Measurements from ENCODE around the gene E2F1.
A peak's percentile ranks its signal among the peaks of the same experiment; 100 is the strongest.

The E2F1 gene

DNA sequence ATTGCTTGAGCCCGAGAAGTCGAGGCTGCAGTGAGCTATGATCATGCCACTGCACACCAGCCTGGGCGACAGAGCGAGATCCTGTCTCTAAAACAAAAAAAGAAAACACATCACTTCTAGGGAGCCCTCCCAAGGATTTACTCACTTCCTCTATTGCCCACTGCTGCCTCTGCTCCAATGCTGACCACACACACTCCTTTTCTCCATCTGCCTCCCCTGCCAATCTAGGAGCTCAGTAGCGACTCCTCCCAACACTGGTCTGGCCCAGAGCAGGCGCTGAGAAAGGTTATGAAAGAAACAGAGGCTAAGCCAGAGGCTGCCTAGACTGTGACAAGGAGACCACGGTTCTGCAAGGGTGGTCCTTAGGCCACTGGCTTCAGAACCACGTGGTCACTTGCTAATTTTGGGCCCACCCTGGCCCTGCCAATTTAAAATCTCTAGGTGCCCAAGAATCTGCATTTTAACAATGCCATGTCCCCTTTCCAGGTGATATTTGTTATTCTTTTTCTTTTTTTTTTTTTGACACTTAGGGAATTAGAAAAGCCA, 1.3 kb upstream of the E2F1 start:
- DNase-seq, result no peak

DNA sequence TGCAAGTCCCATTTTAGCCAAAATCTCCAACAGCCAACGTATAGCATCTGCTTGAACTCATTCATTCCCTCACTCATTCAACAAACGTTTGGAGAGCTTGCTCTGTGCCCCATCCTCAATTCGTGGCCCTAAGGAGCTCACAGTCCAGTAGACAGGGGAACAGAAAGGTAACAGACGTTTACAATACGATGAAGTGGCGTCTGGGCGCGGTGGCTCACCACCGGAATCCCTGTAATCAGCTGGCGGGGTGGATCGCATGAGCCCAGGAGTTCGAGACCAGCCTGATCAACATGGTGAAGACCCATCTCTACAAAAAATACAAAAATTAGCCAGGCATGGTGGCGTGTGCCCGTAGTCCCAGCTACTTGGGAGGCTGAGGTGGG, 790 bp upstream of the E2F1 start:
- DNase-seq, result no peak

DNA sequence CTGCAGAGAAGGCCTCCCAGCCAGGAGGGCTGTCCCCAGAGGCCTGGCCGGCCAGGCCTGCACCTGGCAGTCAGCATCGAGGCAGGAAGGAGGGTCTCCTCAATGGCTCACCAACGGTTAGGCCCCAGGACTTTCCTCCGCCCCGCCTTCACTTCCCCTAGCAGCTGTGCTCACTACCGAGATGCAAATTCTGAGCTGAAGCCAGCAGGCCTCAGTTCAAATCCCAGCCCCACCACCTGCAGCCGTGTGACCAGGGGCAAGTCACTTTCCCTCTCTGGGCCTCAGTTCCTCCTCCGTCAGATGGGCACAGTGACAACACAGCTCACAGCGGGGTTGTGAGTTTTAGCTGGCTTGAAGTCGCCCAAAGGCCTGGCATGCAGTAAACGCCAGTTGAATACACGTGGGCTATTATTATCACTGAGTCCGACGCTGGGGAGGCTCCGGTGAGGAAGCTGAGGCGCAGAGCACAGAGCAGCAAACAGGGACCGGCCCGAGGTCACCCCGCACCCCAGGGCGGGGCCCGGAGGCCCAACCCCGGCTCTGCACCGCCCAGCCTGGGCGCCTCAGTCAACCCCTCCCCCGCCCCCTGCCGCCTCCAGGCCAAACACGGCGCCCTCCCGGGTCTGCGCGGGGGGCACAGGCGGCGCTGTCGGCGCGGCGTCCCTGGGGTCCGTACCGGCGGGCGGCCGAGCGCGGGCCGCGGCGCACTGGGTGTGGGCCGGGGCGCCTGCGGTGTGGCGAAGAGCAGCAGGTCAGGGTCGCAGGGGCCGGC, 671 bp downstream of the E2F1 start:
- no peak for DNase-seq

DNA sequence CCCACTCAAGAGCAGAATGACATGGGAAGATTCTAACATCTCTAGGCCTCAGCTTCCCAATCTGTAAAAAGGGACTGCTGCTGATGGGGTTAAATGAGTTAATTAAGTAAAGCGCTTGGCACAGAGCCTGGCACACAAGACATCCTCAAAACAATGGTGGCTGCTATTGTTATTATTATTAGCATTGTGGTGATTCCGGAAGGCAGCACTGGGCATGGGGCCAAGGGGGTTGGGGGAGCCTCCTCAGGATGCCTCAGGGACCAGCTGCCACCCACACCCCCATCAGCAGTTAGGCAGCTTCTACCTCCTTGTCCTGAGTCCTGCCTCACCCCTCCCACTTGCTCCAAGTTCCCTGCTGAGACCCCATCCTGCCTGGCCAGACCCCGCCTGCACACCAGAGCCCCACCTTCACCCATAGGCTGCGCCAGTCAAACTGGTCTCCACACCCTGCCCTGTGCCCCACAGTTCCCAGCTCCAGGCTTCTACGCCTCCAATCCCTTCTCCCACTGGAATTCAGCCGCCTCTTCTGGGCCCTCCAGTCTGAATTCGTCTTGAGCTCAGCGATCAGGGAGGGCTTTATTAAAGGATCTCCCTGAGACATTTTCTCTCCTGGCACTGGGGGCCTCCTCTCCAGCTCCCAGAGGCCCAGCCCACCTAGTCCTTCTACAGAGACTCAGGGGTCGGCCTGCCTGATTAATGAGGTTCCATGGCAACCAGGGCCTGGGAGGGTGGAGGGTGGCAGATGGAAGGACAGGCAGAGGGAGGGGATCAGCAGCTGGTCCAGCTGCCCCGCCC, 1.5 kb downstream of the E2F1 start:
- peak; percentile 79 for DNase-seq

DNA sequence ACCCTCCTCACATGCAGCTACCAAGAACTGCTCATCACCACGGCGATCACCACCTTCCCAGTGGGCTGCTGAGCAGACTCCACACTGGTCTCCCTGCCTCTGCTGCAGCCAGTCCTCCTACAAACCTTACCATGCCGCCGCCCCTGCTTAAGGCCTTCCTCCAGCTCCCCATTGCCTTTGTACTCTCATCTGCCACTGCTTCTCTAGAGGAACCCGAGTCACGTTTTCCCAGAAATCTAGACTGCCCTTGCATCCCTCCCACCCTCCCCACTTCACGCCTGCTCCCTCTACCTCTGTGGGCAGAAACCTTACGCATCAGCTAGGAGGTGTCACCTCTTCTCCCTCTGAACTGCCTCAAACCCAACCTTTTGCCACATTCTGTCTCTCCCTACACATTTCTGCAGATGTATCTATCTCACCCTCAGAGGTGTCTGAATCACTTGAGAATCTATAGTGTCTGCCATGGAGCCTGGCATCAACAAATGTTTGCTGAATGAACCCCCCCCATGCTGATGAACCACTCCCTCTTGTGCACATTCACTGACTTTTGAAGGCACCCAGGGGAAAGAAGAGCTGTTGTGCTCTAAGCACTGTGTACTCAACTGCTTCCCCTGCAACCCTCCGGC, 4.3 kb downstream of the E2F1 start:
- DNase-seq, result no peak

DNA sequence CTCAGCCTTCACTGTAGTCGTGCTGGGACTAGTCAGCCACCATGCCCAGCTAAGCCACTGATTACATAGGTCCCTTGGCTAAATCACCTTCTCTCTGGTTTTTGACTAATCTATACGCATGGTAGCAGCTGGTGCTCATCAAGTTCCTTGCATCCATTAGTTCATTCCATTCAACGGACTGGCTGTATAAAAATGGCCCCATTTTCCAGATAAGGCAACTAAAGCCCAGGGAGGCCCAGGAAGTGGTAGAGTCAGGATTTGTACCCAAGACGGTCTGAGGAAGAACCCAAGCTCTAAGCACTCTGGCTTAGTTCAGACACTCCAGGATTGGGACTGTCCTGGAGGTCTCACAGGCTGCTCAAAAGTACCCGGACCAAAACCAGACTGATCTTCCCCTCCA, 4.9 kb downstream of the E2F1 start:
- no peak for DNase-seq

DNA sequence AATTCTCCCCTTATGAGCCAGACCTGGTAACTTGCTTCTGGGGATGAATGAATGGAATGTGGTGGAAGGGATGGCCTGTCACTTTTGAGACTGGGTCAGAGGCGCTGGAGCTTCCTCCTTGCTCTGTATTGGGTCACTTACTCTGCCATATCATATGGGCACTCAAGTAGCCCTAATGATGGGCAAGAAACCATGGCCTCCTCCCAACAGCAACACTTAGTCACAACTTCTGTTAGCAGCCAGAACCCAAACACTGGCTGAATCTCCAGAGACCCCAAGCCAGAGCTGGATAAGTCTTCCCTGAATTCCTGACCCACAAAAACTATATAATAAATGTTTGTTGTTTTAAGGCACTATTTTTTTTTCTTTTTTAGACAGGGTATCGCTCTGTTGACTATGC, 5.5 kb downstream of the E2F1 start:
- DNase-seq, result no peak

DNA sequence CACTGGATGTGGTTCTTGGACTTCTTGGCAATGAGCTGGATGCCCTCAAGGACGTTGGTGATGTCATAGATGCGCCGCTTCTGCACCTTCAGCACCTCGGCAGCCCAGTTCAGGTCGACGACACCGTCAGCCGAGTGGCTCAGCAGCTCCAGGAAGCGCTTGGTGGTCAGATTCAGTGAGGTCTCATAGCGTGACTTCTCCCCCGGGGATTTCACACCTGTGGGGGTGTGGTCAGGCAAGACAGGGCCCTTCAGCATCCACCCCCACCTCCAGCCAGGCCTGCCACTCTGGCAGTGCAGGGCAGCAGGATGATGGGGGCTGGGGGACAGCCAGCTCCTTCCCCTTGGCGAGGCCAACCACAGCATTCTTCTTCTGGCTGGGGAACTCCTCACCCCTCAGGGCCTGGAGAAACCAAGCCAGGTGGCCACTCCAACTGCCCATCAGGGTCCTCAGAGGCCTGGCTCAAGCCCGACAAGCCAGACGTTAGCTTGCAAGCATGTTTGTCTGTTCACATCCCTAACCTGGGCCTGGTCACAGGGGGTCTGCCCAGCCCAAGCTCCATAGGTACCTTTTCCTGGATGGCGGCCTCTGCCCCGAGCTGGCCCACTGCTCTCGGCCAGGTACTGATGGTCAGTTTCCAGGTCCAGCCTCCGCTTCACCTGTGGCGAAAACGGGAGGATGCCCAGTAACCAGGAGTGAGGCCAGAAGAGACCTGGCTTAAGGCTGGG, 6.3 kb downstream of the E2F1 start:
- no peak for DNase-seq

DNA sequence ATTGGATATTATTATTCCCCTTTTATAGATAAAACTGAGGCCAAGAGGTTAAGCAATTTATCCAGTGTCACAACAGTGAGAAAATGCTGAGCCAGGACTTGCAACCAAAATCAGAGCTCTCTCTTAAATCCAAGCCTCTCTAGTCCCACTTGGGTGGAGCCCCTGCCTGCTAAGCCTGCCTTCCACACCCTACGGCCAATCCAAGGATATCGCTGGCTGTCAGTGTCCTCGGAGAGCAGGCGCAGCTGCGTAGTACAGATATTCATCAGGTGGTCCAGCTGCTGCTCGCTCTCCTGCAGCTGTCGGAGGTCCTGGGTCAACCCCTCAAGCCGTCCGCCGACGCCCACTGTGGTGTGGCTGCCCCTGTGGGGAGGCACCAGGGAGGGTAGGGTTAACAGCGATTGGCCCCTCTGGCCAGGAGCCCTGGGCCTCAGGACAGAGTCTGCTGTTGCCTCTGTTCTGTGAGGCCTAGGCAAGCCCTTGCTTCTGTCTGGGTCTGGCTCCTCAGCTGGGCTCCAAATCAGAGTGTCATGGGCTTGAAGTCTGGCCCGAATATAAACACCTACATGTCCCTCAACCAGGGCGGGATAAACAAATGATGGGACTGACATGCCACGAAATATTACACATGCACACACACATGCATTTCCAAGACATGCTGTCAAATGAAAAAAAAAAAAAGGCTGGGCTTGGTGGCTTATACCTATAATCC, 8.0 kb downstream of the E2F1 start:
- DNase-seq, result no peak

DNA sequence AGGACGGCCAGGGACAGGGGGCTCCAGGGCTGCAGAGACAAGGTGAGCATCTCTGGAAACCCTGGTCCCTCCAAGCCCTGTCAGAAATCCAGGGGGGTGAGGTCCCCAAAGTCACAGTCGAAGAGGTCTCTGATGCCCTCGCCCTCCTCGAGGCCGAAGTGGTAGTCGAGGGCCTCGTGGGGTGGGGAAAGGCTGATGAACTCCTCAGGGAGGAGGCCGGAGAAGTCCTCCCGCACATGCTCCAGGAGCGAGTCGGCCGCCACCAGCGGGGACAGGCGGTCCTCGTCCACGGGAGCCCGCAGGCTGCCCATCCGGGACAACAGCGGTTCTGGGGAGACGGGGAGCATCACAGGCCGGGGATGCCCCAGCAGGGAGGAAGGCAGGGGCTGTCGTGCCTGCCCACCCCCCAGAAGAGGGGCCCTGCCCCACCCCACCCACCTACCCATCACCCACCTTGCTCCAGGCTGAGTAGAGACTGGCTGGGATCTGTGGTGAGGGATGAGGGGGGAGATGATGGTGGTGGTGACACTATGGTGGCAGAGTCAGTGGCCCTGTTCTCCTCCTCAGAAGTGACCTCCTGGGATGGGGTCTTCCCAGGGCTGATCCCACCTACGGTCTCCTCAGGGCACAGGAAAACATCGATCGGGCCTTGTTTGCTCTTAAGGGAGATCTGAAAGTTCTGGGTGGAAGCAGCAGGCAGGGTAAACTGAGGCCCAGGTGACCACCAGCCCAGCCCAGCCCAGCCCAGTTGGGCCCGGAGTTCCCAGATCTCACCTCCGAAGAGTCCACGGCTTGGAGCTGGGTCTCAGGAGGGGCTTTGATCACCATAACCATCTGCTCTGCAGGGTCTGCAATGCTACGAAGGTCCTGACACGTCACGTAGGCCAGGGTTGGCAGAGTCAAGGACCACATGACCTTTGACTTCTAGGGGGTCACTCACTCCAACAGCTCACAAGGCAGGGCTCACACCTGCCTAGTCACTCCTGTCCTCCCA, 9.2 kb downstream of the E2F1 start:
- DNase-seq, result no peak

DNA sequence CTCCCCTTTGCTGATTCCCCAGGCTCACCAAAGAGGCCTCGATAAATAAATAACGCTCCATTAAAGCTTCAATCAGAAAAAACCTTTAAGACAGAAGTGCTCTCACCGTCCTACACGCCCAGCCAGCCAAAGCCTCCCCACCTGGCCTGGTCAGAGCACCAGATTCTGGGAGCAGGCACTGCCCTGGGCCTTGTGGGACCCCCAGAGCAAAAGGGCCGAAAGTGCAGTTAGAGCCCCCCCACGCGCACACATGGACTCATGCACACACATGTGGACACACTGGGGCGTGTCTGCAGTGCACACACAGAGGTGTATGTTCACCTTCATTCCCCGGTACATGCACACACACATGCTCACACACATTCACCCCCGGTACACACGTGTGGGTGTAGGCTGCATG, 10.1 kb downstream of the E2F1 start:
- peak; percentile 35 for DNase-seq

DNA sequence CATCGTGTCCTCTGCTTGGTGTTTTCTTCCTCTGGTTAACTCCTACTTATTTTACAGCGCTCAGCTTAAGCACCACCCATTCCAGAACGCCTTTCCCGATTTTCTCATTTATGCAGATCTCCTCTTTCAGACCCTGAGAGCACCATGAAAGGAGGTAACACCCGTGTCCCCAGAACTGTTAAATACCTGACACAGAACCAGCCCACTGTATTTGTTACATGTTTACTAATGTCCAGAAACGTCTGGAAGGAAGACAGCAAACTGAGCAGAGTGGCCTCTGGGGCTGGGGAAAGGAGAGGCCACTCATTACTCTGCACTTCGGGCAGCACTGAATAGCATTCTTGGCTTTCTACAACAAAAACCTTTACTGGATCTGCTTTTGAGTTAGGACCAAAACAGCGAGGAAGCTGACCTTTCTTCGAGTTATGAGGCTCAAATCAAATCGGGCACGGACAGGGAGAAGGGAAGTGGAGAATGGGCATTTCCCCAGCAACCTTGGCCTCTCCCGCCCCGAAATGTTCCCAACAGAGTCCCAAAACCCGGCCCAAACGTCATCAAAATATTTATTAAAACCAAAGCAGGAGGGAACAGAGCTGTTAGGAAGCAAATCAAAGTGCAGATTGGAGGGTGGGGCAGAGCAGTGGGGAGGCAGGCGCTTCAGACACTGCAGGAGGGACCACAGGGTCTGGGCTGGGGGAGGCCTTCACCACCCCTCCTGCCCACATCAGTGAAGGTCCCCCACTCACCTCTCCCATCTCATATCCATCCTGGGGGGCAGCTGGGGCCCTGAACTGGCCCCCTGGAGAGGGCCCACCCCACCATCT, 10.8 kb downstream of the E2F1 start:
- no peak for DNase-seq

DNA sequence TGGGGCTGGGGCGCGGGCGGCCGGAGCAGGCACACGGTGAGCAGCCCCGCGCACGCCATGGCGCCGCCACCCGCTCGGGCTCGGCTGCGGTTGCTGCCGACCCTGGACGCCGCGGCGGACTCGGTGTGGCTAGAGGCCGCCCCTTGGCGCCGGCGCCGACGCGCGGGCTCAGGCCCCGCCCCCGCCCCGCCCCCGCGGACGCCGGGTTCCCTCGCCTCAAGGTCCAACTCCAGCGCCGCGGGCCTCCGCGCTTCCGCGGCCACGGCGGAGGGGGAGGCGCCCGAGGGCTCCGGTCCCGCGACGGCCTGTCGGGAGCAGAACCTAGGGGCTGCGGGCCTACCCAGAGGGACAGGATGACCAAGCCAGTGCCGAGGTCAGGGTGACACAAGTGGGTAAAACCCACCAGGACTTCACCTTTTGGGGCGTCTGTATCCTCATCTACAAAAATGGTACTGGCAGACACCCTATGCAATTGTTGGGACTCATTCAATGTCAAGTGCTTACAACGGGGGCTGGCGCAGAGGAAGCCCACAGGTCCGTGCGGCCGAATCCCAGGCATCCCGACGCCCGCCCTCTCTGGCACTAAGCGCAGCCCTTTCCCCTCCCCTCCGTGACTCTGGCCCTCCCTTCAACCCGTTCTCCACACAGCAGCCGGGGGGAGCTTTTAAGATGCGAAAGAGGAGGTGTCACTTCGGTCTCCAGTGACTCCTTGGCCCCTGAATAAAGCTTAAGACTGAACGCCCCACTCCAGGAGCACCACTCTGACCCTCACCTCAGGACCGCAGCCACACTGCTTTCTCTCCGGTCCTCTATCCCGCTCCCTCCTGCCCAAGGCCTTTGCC, 11.7 kb downstream of the E2F1 start, which contains the start of gene NECAB3:
Gene NECAB3 (minus strand): TSS at position 135 of the 842 bp plus-strand sequence. CDS start 76 bp downstream, at position 59.
- DNase-seq, result peak; percentile 84

DNA sequence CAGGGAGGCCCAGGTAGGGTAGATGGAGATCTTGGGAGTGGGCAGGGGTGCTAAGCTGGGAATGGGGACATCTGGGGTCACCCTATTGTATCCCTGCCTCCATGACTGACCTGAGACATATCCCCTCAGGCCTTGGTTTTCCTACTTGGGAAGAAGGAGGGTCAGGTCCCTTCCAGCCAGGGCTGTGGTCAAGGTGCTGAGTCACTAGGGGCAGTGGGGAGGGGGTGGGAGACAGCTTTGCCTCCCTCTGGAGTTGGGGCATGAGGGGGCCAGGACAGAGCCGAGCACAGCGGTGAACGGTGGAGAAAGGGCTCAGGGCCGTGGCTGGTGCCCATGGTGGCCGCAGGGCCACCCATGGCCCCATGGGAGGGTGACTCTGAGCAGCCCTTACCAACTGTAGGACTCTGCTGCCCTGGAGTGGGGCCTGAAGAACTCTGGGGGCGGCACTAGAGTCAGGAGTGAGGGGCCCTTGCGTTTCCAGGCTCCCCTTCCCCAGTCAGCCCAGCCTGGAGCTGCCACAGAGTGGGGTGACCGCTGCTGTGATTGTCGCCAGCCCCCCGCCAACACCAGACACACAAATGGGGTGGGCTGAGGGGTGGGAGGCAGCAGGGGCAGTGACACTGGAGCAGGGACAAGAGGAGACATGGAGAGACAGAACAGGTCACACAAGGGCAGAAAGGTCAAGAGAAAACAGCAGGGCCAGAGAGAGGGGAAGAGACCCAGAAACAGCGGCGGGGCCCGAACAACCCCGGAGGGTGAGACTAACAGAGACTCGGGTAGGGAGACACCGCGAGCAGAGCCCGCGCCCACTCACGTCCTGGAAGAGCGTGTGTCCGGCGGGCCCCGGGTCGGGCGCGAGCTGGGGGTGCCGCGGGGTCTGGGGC, 12.5 kb downstream of the E2F1 start:
- DNase-seq, result peak; percentile 46

DNA sequence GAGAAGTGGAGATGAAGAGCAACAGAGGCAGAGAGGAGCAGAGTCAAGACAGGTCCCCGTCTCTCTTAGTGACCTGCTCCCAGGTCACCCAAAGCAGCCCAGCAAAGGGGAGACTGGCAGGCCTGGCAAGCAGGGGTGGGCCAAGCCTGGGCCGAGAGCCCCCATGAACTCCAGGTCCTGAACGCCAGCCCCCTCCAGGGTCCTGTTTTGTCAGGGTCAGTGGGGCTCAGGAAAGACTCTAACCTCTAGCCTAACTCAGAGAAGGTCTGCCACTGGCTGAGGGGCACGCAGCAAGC, 13.1 kb downstream of the E2F1 start:
- DNase-seq, result no peak

DNA sequence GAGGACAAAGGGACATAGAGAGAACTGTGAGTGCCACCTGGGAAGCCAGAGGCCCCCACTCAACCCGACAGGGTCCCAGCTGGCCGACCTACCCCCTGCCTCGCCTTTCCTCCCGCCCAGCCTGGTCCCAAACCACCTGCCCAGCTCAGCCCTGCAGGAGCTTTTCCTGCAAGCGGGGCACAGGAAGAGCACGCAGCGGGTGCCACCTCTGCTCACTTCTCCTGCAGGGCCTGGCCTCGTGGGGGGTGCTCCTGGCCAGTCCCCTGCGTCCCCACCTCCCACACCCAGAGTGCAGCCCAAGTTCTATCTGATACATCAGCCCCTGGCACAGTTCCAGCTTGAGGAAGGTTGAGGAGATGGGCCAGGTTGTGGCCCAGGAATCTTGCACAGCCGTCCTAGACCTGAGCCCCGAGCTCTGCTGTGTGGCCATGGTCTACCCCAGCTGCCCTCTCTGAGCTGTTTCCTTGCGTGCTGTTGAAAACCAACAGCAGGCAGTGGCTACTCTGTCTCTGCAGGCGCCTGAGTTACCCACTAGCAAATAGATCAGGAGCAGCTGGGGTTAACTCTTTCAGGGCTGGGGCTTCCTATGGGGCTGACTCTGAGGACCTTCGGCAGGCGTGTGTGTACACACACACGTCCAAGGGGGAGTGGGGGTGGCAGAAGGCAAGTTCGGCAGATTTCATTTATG, 13.6 kb downstream of the E2F1 start:
- DNase-seq, result peak; percentile 56

DNA sequence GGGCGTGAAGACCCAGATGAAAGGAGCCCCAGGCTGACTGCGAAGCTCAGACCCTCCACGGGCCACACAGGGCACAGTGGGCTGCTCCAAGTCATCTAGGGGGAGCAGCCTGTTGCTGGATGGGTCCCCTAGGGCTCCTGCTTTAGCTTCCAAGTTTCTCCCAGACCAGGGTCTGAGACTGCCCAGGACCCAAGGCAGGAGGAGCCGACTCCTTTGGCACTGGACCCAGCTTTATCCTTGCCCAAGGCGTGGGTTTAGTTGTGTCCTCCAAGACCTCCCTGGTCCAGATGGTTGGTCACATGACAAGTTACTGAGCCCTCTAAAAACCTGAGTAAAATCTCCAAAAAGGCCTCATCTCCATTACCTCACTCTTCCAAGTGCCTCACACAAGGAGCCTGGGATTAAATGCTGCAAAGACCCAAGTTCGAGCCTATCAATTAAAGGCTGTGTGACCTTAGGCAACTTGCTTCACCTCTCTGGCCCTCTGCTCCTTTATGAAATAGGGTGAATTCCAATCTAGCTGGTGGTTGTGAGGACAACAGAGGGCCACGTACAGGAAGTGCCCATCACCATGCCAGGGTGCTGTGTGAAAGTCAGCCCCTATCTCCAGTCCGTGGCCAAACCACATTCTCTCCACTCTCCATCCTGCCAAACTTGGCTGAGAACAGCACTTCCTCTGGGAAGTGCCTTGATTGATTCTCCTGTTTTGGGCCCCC, 14.5 kb downstream of the E2F1 start:
- no peak for DNase-seq

Measured in retina (tissue), 1 donor.